ENCODE results near the gene EID2B.

EID2B gene

GRCh38 chr19:39532233-39533002, at the start of gene EID2B:
TSS of gene EID2B (minus strand) at chr19:39532852. CDS start at chr19:39532802, 50 bp downstream.
- no peaks in the 10 kb centered on the region for H3K9me3 ChIP-seq (ENCODE audit: control insufficient read depth, insufficient read depth, low read length)
- peaks cover 2% of the 10 kb centered on the region for H3K27me3 ChIP-seq (ENCODE audit: control insufficient read depth, insufficient read depth, low read length)
- H3K4me3 ChIP-seq (ENCODE audit: low read depth, low read length), result peak within 1 kb of the TSS; percentile 90
- H3K9ac ChIP-seq (ENCODE audit: low read depth, low read length), result peak within 1 kb of the TSS; percentile 41
- no peaks in the 10 kb centered on the region for H3K36me3 ChIP-seq (ENCODE audit: control insufficient read depth, insufficient read depth, low read length)
- no peaks in the 10 kb centered on the region for H3K4me1 ChIP-seq (ENCODE audit: control insufficient read depth, insufficient read depth, low read length)

- Histone ChIP-seq H3K36me3 (ENCODE audit: control insufficient read depth, insufficient read depth, low read length) (no peaks in the 10 kb centered on the region), H3K4me1 (ENCODE audit: control insufficient read depth, insufficient read depth, low read length) (no peaks in the 10 kb centered on the region), H3K9ac (ENCODE audit: low read depth, low read length) (no peak overlapping the region), H3K27me3 (ENCODE audit: control insufficient read depth, insufficient read depth, low read length) (no peaks in the 10 kb centered on the region), H3K9me3 (ENCODE audit: control insufficient read depth, insufficient read depth, low read length) (no peaks in the 10 kb centered on the region), H3K4me3 (ENCODE audit: low read depth, low read length) (no peak overlapping the region)
Measured at GRCh38 chr19:39582442-39582841, 49.8 kb upstream of the EID2B start.

- H3K27me3 ChIP-seq (ENCODE audit: control insufficient read depth, insufficient read depth, low read length), result peaks cover 4% of the 10 kb centered on the region
- H3K9ac ChIP-seq (ENCODE audit: low read depth, low read length), result no peak overlapping the region
- no peaks in the 10 kb centered on the region for H3K4me1 ChIP-seq (ENCODE audit: control insufficient read depth, insufficient read depth, low read length)
- no peaks in the 10 kb centered on the region for H3K36me3 ChIP-seq (ENCODE audit: control insufficient read depth, insufficient read depth, low read length)
- no peak overlapping the region for H3K4me3 ChIP-seq (ENCODE audit: low read depth, low read length)
- no peaks in the 10 kb centered on the region for H3K9me3 ChIP-seq (ENCODE audit: control insufficient read depth, insufficient read depth, low read length)
Measured at GRCh38 chr19:39568604-39569003, 36.0 kb upstream of the EID2B start.

GRCh38 chr19:39566064-39566463, 33.4 kb upstream of the EID2B start:
- H3K36me3 ChIP-seq (ENCODE audit: control insufficient read depth, insufficient read depth, low read length), result no peaks in the 10 kb centered on the region
- no peak overlapping the region for H3K9ac ChIP-seq (ENCODE audit: low read depth, low read length)
- H3K4me1 ChIP-seq (ENCODE audit: control insufficient read depth, insufficient read depth, low read length), result no peaks in the 10 kb centered on the region
- no peak overlapping the region for H3K4me3 ChIP-seq (ENCODE audit: low read depth, low read length)
- no peaks in the 10 kb centered on the region for H3K9me3 ChIP-seq (ENCODE audit: control insufficient read depth, insufficient read depth, low read length)
- H3K27me3 ChIP-seq (ENCODE audit: control insufficient read depth, insufficient read depth, low read length), result peaks cover 4% of the 10 kb centered on the region

GRCh38 chr19:39563408-39563807, 30.8 kb upstream of the EID2B start:
- Histone ChIP-seq H3K27me3 (ENCODE audit: control insufficient read depth, insufficient read depth, low read length) (no peaks in the 10 kb centered on the region), H3K9ac (ENCODE audit: low read depth, low read length) (no peak overlapping the region), H3K9me3 (ENCODE audit: control insufficient read depth, insufficient read depth, low read length) (no peaks in the 10 kb centered on the region), H3K4me1 (ENCODE audit: control insufficient read depth, insufficient read depth, low read length) (no peaks in the 10 kb centered on the region), H3K36me3 (ENCODE audit: control insufficient read depth, insufficient read depth, low read length) (no peaks in the 10 kb centered on the region), H3K4me3 (ENCODE audit: low read depth, low read length) (no peak overlapping the region)

GRCh38 chr19:39558624-39559117, 26.0 kb upstream of the EID2B start:
- H3K9me3 ChIP-seq (ENCODE audit: control insufficient read depth, insufficient read depth, low read length), result no peaks in the 10 kb centered on the region
- H3K9ac ChIP-seq (ENCODE audit: low read depth, low read length), result no peak overlapping the region
- no peaks in the 10 kb centered on the region for H3K4me1 ChIP-seq (ENCODE audit: control insufficient read depth, insufficient read depth, low read length)
- H3K36me3 ChIP-seq (ENCODE audit: control insufficient read depth, insufficient read depth, low read length), result no peaks in the 10 kb centered on the region
- no peaks in the 10 kb centered on the region for H3K27me3 ChIP-seq (ENCODE audit: control insufficient read depth, insufficient read depth, low read length)
- H3K4me3 ChIP-seq (ENCODE audit: low read depth, low read length), result no peak overlapping the region

GRCh38 chr19:39557811-39558623, 25.4 kb upstream of the EID2B start:
- Histone ChIP-seq H3K4me3 (ENCODE audit: low read depth, low read length) (no peak overlapping the region), H3K27me3 (ENCODE audit: control insufficient read depth, insufficient read depth, low read length) (no peaks in the 10 kb centered on the region), H3K4me1 (ENCODE audit: control insufficient read depth, insufficient read depth, low read length) (no peaks in the 10 kb centered on the region), H3K36me3 (ENCODE audit: control insufficient read depth, insufficient read depth, low read length) (no peaks in the 10 kb centered on the region), H3K9ac (ENCODE audit: low read depth, low read length) (no peak overlapping the region), H3K9me3 (ENCODE audit: control insufficient read depth, insufficient read depth, low read length) (no peaks in the 10 kb centered on the region)

GRCh38 chr19:39555883-39556282, 23.2 kb upstream of the EID2B start:
- no peak overlapping the region for H3K4me3 ChIP-seq (ENCODE audit: low read depth, low read length)
- H3K9ac ChIP-seq (ENCODE audit: low read depth, low read length), result no peak overlapping the region
- no peaks in the 10 kb centered on the region for H3K27me3 ChIP-seq (ENCODE audit: control insufficient read depth, insufficient read depth, low read length)
- no peaks in the 10 kb centered on the region for H3K4me1 ChIP-seq (ENCODE audit: control insufficient read depth, insufficient read depth, low read length)
- no peaks in the 10 kb centered on the region for H3K9me3 ChIP-seq (ENCODE audit: control insufficient read depth, insufficient read depth, low read length)
- no peaks in the 10 kb centered on the region for H3K36me3 ChIP-seq (ENCODE audit: control insufficient read depth, insufficient read depth, low read length)

- no peaks in the 10 kb centered on the region for H3K27me3 ChIP-seq (ENCODE audit: control insufficient read depth, insufficient read depth, low read length)
Measured at GRCh38 chr19:39554701-39555311, 22.2 kb upstream of the EID2B start.

GRCh38 chr19:39553082-39553652, 20.5 kb upstream of the EID2B start:
- Histone ChIP-seq H3K36me3 (ENCODE audit: control insufficient read depth, insufficient read depth, low read length) (no peaks in the 10 kb centered on the region), H3K9ac (ENCODE audit: low read depth, low read length) (no peak overlapping the region), H3K4me1 (ENCODE audit: control insufficient read depth, insufficient read depth, low read length) (no peaks in the 10 kb centered on the region), H3K4me3 (ENCODE audit: low read depth, low read length) (no peak overlapping the region), H3K27me3 (ENCODE audit: control insufficient read depth, insufficient read depth, low read length) (no peaks in the 10 kb centered on the region), H3K9me3 (ENCODE audit: control insufficient read depth, insufficient read depth, low read length) (no peaks in the 10 kb centered on the region)

More at GRCh38 chr19:39554701-39555311, 22.2 kb upstream of the EID2B start:
- no peaks in the 10 kb centered on the region for H3K36me3 ChIP-seq (ENCODE audit: control insufficient read depth, insufficient read depth, low read length)
- H3K9ac ChIP-seq (ENCODE audit: low read depth, low read length), result no peak overlapping the region
- no peaks in the 10 kb centered on the region for H3K9me3 ChIP-seq (ENCODE audit: control insufficient read depth, insufficient read depth, low read length)
- H3K4me3 ChIP-seq (ENCODE audit: low read depth, low read length), result no peak overlapping the region
- no peaks in the 10 kb centered on the region for H3K4me1 ChIP-seq (ENCODE audit: control insufficient read depth, insufficient read depth, low read length)

GRCh38 chr19:39550197-39550596, 17.5 kb upstream of the EID2B start:
- Histone ChIP-seq H3K9ac (ENCODE audit: low read depth, low read length) (no peak overlapping the region), H3K36me3 (ENCODE audit: control insufficient read depth, insufficient read depth, low read length) (no peaks in the 10 kb centered on the region), H3K4me1 (ENCODE audit: control insufficient read depth, insufficient read depth, low read length) (no peaks in the 10 kb centered on the region), H3K4me3 (ENCODE audit: low read depth, low read length) (no peak overlapping the region), H3K27me3 (ENCODE audit: control insufficient read depth, insufficient read depth, low read length) (no peaks in the 10 kb centered on the region), H3K9me3 (ENCODE audit: control insufficient read depth, insufficient read depth, low read length) (no peaks in the 10 kb centered on the region)

All from iPS-15b (cell line).